Bronchial epithelial cell (primary cell): ENCODE data around the gene PPP1R14C. TPM values are rescaled to one million over a fixed set of nuclear protein-coding genes. Genes with fewer than 3 reads are reported as not detected.

ENCODE experiments used
- DNase-seq: peaks from one replicate; pipeline ENCODE4 v3.0.0-alpha.2; 2010; ENCODE audit warnings: low read depth
- FAIRE-seq: peaks from 2 replicates; lab custom pipeline; 2011; peaks lifted over from hg19 to GRCh38; lab: Jason Lieb, UNC
- H3K27me3 ChIP-seq: 2 replicates; pipeline ENCODE4 v1.5.1; 2011; ENCODE audit warnings: low read length; ENCODE audit not compliant: control insufficient read depth, insufficient read depth
- H3K36me3 ChIP-seq: 2 replicates; pipeline ENCODE4 v1.5.1; 2011; ENCODE audit warnings: low read length; ENCODE audit not compliant: control insufficient read depth, insufficient read depth
- H3K4me3 ChIP-seq: 2 replicates; pipeline ENCODE4 v1.5.1; 2011; ENCODE audit warnings: mild to moderate bottlenecking, low read depth, low read length, control low read depth
- total RNA-seq: library from RNA; depleted of rRNA; stranded (reverse); fragments of >200 nt; gene quantifications from 2 replicates; pipeline ENCODE4 v1.2.1, GENCODE V29; 2014
- TF ChIP-seq, protein P1 (sequence below): IDR thresholded peaks from 2 replicates; pipeline ENCODE4 v1.5.1; 2011; ENCODE audit warnings: mild to moderate bottlenecking, moderate library complexity, low read length, control low read depth, inconsistent platforms; ENCODE audit not compliant: insufficient read depth, severe bottlenecking

Gene PPP1R14C
- total RNA-seq, 1 donor from 2014 or later: 72.1 TPM

DNA sequence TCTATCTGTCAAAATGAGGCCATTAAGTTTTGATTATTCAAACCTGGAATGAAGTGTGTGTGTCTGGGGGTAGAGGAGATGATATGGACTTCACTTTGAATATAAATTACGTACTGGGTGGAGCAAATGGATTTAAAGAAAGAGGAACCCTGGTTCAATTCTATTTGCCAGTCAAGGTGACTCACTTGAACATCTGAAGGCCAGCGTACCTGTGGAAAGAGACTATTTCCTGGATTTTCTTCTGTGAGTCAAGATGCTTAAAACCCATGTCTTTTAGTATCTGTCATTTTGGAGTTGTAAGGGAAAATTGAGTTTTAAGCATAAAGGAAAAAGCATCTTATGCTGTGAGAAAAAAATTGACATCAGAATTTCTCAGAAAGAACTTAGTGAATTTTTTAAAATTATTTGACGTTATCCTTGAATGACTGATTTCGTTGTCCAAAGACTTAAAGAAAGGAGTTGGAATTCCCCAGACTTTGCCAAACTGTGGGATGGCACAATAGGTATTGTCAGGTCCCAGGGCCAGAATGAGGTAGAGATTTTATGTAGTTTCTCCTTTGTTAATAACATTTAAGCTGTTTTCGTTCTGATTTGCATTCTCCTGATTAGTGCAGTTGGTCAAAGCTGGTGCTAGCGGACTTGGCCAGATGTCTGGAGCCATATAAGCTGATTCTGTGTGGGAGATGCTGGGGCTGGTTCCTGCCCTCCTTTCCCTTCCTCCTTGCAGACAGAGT is 2.4 kb upstream of the PPP1R14C start:
- FAIRE-seq: no peak

DNA sequence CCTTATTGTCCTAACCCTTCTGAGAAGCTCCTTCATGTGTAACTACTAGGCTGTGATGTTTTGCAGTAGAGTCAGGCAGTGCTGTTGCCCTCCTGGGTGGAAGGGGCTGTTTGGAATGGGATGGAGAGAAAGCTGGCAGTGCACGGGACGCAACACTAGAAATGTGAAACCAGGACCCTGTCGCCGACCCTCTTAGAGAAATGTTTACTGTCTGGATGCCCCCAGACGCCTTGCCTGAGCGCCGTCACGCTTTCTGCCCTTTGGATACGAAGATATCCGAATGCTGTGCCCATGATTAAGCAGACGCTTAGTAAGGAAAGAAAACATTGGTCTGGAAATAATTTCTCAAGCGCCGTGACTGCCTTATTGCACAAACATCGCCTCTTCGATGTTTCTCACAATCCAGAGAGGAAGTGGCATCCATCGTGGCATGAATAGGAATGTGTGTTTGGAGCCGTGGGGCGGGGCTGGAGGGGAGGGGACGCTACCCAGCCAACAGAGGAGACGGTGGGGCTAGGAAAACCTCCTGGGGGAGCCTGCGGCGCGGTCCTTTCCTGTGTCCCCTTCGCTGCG is 661 bp upstream of the PPP1R14C start:
- FAIRE-seq: no peak
- H3K4me3 ChIP-seq: peak overlapping the region; percentile 76
- TF ChIP-seq, protein P1, sequence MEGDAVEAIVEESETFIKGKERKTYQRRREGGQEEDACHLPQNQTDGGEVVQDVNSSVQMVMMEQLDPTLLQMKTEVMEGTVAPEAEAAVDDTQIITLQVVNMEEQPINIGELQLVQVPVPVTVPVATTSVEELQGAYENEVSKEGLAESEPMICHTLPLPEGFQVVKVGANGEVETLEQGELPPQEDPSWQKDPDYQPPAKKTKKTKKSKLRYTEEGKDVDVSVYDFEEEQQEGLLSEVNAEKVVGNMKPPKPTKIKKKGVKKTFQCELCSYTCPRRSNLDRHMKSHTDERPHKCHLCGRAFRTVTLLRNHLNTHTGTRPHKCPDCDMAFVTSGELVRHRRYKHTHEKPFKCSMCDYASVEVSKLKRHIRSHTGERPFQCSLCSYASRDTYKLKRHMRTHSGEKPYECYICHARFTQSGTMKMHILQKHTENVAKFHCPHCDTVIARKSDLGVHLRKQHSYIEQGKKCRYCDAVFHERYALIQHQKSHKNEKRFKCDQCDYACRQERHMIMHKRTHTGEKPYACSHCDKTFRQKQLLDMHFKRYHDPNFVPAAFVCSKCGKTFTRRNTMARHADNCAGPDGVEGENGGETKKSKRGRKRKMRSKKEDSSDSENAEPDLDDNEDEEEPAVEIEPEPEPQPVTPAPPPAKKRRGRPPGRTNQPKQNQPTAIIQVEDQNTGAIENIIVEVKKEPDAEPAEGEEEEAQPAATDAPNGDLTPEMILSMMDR: no peak
- DNase-seq: peak; percentile 94
- H3K27me3 ChIP-seq: no peaks in the 10 kb centered on the region
- H3K36me3 ChIP-seq: no peaks in the 10 kb centered on the region

More for the DNA sequence above, 2.4 kb upstream of the PPP1R14C start:
- peak; percentile 80 for DNase-seq
- no peaks in the 10 kb centered on the region for H3K36me3 ChIP-seq
- TF ChIP-seq, protein P1: no peak
- H3K27me3 ChIP-seq: no peaks in the 10 kb centered on the region
- no peak overlapping the region for H3K4me3 ChIP-seq

DNA sequence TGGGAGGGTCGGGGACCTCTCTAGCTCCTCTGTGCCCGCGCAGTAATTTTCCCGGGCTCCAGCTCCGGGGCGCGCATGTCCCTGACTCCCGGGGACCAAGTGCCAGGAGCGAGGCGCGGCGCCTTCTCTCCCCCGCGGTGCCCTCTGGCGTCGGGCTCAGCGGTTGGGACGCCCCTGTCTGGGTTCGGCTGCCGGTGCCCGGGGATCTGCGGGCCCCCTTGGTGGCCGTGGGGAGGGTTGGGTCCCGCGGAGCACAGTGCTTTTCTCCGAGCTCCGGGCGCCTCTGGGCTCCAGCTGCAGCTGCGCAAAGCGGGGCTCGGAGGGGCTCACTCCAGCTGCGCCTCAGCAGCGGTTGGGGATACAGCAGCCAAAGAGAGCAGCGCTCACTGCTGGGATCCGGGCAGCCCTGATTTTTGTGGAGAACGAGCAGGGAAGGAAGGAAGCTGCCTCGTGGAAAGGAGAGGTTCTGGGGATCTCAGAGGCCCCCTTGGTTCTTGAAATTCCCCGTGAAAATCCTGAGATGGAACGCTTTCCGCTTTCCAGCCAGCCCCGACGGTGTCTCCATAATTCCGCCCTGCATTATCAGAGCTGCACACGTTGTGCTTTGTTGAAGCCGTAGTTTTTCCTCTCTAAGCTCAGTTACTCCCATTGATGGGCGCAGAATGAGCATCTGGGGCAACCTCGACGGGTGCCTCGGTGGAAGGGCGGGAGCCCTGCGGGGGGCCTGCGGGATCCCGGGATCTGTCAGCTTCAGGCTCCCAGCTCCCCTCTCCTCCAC is 861 bp downstream of the PPP1R14C start:
- Histone ChIP-seq H3K27me3 (no peaks in the 10 kb centered on the region), H3K36me3 (peaks cover 7% of the 10 kb centered on the region), H3K4me3 (peak overlapping the region; percentile 76)
- FAIRE-seq (no peak), DNase-seq (no peak)
- TF ChIP-seq, protein P1: no peak

DNA sequence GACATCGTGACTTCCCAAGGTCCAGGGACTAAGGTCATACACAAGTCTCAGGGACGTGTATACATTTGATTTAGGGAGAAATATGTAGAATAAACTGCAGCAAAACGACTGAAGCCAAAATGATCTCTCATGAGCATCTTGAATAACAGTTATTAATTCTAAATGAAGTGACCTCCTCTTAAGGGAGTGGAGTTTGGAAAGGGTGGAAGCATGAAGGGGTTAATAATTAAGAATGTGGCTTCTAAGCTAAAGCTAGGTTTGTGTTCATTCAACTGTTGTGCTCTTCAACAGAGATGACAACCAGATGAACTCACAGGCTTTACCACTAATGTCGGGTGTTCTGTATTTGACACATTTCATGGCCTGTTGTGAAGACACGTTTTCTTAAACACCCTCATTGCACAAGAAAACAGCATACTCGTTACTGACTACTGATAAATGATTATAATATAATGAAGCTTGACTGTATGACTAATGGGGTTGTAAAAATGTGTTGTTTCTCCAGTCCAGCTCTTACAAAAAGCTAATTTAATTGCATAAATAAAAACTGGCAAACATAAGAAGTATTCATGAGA is 1.5 kb downstream of the PPP1R14C start:
- no peak for FAIRE-seq
- TF ChIP-seq, protein P1: no peak
- Histone ChIP-seq H3K36me3 (peaks cover 9% of the 10 kb centered on the region), H3K27me3 (no peaks in the 10 kb centered on the region), H3K4me3 (peak overlapping the region; percentile 76)
- DNase-seq: peak; percentile 60

DNA sequence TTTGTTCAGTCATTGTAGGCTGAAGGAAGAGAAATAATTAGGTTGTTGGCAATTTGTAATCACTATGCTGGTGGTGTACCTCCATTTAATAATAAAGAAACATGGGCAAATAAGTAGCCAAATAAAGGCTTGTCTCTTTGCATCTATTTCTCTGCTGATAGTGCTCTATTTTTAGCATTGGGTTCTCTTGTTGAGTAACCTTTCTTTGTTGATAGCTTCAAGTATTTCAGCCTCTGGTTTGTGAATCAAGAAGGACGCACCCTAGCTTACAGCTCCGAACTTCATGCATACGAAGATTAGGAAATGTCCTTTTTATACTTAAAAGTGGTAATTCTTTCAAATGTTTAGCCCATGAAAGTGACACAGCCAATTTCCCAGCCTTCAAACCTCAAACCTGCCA is 2.6 kb downstream of the PPP1R14C start:
- Histone ChIP-seq H3K4me3 (peak overlapping the region; percentile 76), H3K36me3 (peaks cover 9% of the 10 kb centered on the region), H3K27me3 (no peaks in the 10 kb centered on the region)
- no peak for FAIRE-seq
- peak; percentile 66 for DNase-seq
- TF ChIP-seq, protein P1: no peak
